Bronchial epithelial cell (primary cell): ENCODE results near the gene TTLL11. TPM values are rescaled to one million over a fixed set of nuclear protein-coding genes. Genes with fewer than 3 reads are reported as not detected.

Experiments used
- DNase-seq: peaks from one replicate; pipeline ENCODE4 v3.0.0-alpha.2; 2010; ENCODE audit warnings: low read depth
- FAIRE-seq: peaks from 2 replicates; lab custom pipeline; 2011; peaks lifted over from hg19 to GRCh38; lab: Jason Lieb, UNC
- H3K27me3 ChIP-seq: 2 replicates; pipeline ENCODE4 v1.5.1; 2011; ENCODE audit warnings: low read length; ENCODE audit not compliant: control insufficient read depth, insufficient read depth
- H3K36me3 ChIP-seq: 2 replicates; pipeline ENCODE4 v1.5.1; 2011; ENCODE audit warnings: low read length; ENCODE audit not compliant: control insufficient read depth, insufficient read depth
- H3K4me3 ChIP-seq: 2 replicates; pipeline ENCODE4 v1.5.1; 2011; ENCODE audit warnings: mild to moderate bottlenecking, low read depth, low read length, control low read depth
- CTCF ChIP-seq: IDR thresholded peaks from 2 replicates; pipeline ENCODE4 v1.5.1; 2011; ENCODE audit warnings: mild to moderate bottlenecking, moderate library complexity, low read length, control low read depth, inconsistent platforms; ENCODE audit not compliant: insufficient read depth, severe bottlenecking
- total RNA-seq: library from RNA; depleted of rRNA; stranded (reverse); fragments of >200 nt; gene quantifications from 2 replicates; pipeline ENCODE4 v1.2.1, GENCODE V29; 2014

Gene TTLL11
- total RNA-seq, 1 donor from 2014 or later = 1.8 TPM

- no peak for DNase-seq
- no peak for TF ChIP-seq CTCF
- FAIRE-seq = peak; percentile 52
These were observed 94.5 kb downstream of the TTLL11 start for GRCh38 chr9:121998513-121999049.

GRCh38 chr9:121997791-121998190, 95.3 kb downstream of the TTLL11 start:
- Histone ChIP-seq H3K4me3 (no peak overlapping the region), H3K27me3 (no peaks in the 10 kb centered on the region), H3K36me3 (no peaks in the 10 kb centered on the region)
- DNase-seq (no peak), FAIRE-seq (no peak)
- no peak for TF ChIP-seq CTCF

More at GRCh38 chr9:121998513-121999049, 94.5 kb downstream of the TTLL11 start:
- Histone ChIP-seq H3K27me3 (no peaks in the 10 kb centered on the region), H3K36me3 (no peaks in the 10 kb centered on the region), H3K4me3 (no peak overlapping the region)

GRCh38 chr9:121996783-121997182, 96.3 kb downstream of the TTLL11 start:
- FAIRE-seq (no peak), DNase-seq (no peak)
- Histone ChIP-seq H3K27me3 (no peaks in the 10 kb centered on the region), H3K36me3 (no peaks in the 10 kb centered on the region), H3K4me3 (no peak overlapping the region)
- TF ChIP-seq CTCF = no peak

- Histone ChIP-seq H3K27me3 (no peaks in the 10 kb centered on the region), H3K36me3 (no peaks in the 10 kb centered on the region), H3K4me3 (no peak overlapping the region)
- TF ChIP-seq CTCF = no peak
- FAIRE-seq = no peak
- no peak for DNase-seq
These were observed 97.1 kb downstream of the TTLL11 start for GRCh38 chr9:121995997-121996396.

- peak; percentile 62 for TF ChIP-seq CTCF
- peak; percentile 64 for DNase-seq
- Histone ChIP-seq H3K4me3 (no peak overlapping the region), H3K36me3 (no peaks in the 10 kb centered on the region), H3K27me3 (no peaks in the 10 kb centered on the region)
- FAIRE-seq = no peak
These were observed 100.4 kb downstream of the TTLL11 start for GRCh38 chr9:121992571-121993212.

- Histone ChIP-seq H3K36me3 (no peaks in the 10 kb centered on the region), H3K27me3 (no peaks in the 10 kb centered on the region), H3K4me3 (no peak overlapping the region)
- DNase-seq (no peak), FAIRE-seq (no peak)
- TF ChIP-seq CTCF = no peak
These were observed 101.8 kb downstream of the TTLL11 start for GRCh38 chr9:121991307-121991661.
